Natural killer cell (primary cell): Measurements from ENCODE around the gene FAM131C. TPM values are rescaled to one million over a fixed set of nuclear protein-coding genes. Genes with fewer than 3 reads are reported as not detected.

ENCODE experiments used
- ATAC-seq, 3 donors: fragments of 150-1000 bp in 2 of 3; fragments of 200-7000 bp in 1 of 3; cut with Tn5 transposase; 1 replicate in 1 of 3; 2 replicates in 2 of 3; pipeline ENCODE4 v1.10.0; 2021; ENCODE audit warnings: mild to moderate bottlenecking in 2 of 3, moderate library complexity in 2 of 3
- DNase-seq, 2 donors: peaks; one replicate each; pipeline versions ENCODE4 v3.0.0 to v3.0.0-alpha.2; 2013 to 2021; ENCODE audit warnings: mixed read lengths in 1 of 2
- H3K27ac ChIP-seq: one replicate; pipeline ENCODE4 v1.5.1; 2013; ENCODE audit warnings: mild to moderate bottlenecking, low read length
- H3K27me3 ChIP-seq: one replicate; pipeline ENCODE4 v1.6.1; 2013; ENCODE audit warnings: low read length; ENCODE audit not compliant: control insufficient read depth, insufficient read depth
- H3K36me3 ChIP-seq: one replicate; pipeline ENCODE4 v1.6.1; 2013; ENCODE audit warnings: low read length; ENCODE audit not compliant: control insufficient read depth, insufficient read depth
- H3K4me1 ChIP-seq: one replicate; pipeline ENCODE4 v1.6.1; 2013; ENCODE audit warnings: low read length; ENCODE audit not compliant: control insufficient read depth, insufficient read depth
- H3K4me3 ChIP-seq: one replicate; pipeline ENCODE4 v1.5.1; 2013; ENCODE audit warnings: low read length
- H3K9me3 ChIP-seq: one replicate; pipeline ENCODE4 v1.6.1; 2013; ENCODE audit warnings: low read length; ENCODE audit not compliant: control insufficient read depth, insufficient read depth
- H3K27ac Mint-ChIP-seq, 2 donors: one replicate each; pipeline ENCODE4 v1.8.0; 2022; ENCODE audit warnings: mild to moderate bottlenecking in 2 of 2, mixed read lengths in 2 of 2, moderate library complexity in 1 of 2
- H3K27me3 Mint-ChIP-seq, 2 donors: one replicate each; pipeline ENCODE4 v1.8.0; 2022; ENCODE audit warnings: low read depth in 2 of 2, mixed read lengths in 2 of 2
- H3K36me3 Mint-ChIP-seq: one replicate; pipeline ENCODE4 v1.8.0; 2022; ENCODE audit warnings: mixed read lengths
- H3K4me1 Mint-ChIP-seq, 2 donors: one replicate each; pipeline ENCODE4 v1.8.0; 2022; ENCODE audit warnings: mixed read lengths in 2 of 2
- H3K4me3 Mint-ChIP-seq: one replicate; pipeline ENCODE4 v1.8.0; 2022; ENCODE audit warnings: mild to moderate bottlenecking, moderate library complexity, mixed read lengths
- H3K9me3 Mint-ChIP-seq, 2 donors: one replicate each; pipeline ENCODE4 v1.8.0; 2022; ENCODE audit warnings: mixed read lengths in 2 of 2
- CTCF ChIP-seq: fragments of 200-600 bp; IDR thresholded peaks from one replicate; pipeline ENCODE4 v1.8.0; 2022; ENCODE audit warnings: antibody characterized with exemption
- WGBS: methylation state at CpG from one replicate; pipeline ENCODE4 v1.1.7; 2013; ENCODE audit warnings: missing lambda C conversion rate; ENCODE audit not compliant: insufficient coverage; 5-methylcytosine and 5-hydroxymethylcytosine counted together
- intact Hi-C: fragments of 100-400 bp; cut with micrococcal nuclease; formaldehyde crosslinking; loops from one replicate; pipeline ENCODE4 v1.14.2; 2022
- total RNA-seq, 4 donors: library from RNA; stranded (reverse); fragments of 120-200 nt in 1 of 4; gene quantifications; one replicate each; pipeline versions ENCODE4 v1.2.3 to v1.2.4, GENCODE V29; 2013 to 2022

FAM131C gene
- total RNA-seq, 3 donors from 2014 or later (not counting 1 experiment from before 2014, with no cell fraction given), result not detected

- H3K27me3 ChIP-seq, result no peaks in the 10 kb centered on the region
- Mint-ChIP-seq H3K4me1 (peaks cover 0 to 11% of the 10 kb centered on the region in 2 donors), H3K4me3 (no peak overlapping the region), H3K27ac (no peak overlapping the region), H3K27me3 (no peaks in the 10 kb centered on the region), H3K36me3 (no peaks in the 10 kb centered on the region), H3K9me3 (no peaks in the 10 kb centered on the region)
- WGBS, result 80% methylated on average over 10 of the region's 10 CpGs
- no peaks in the 10 kb centered on the region for H3K36me3 ChIP-seq
- no peak overlapping the region for H3K4me3 ChIP-seq
- peaks cover 13% of the 10 kb centered on the region for H3K4me1 ChIP-seq
- no peaks in the 10 kb centered on the region for H3K9me3 ChIP-seq
- intact Hi-C loops, result no loop called here
- no peak for ATAC-seq
- DNase-seq, result no peak
- no peak for TF ChIP-seq CTCF
- H3K27ac ChIP-seq, result no peak overlapping the region
Measured at GRCh38 chr1:16017076-16017460, 56.4 kb downstream of the FAM131C start.

- peaks cover 16% of the 10 kb centered on the region for H3K4me1 ChIP-seq
- DNase-seq (no peak), ATAC-seq (no peak)
- Mint-ChIP-seq H3K4me3 (no peak overlapping the region), H3K27me3 (no peaks in the 10 kb centered on the region), H3K36me3 (no peaks in the 10 kb centered on the region), H3K9me3 (no peaks in the 10 kb centered on the region), H3K27ac (peak overlapping the region in 1 of 2 donors; percentile 87), H3K4me1 (peaks cover 0 to 11% of the 10 kb centered on the region in 2 donors)
- no peaks in the 10 kb centered on the region for H3K36me3 ChIP-seq
- no peaks in the 10 kb centered on the region for H3K27me3 ChIP-seq
- TF ChIP-seq CTCF, result no peak
- intact Hi-C loops, result no loop called here
- H3K27ac ChIP-seq, result no peak overlapping the region
- no peaks in the 10 kb centered on the region for H3K9me3 ChIP-seq
- no peak overlapping the region for H3K4me3 ChIP-seq
- WGBS, result 78% methylated on average over 23 of the region's 23 CpGs
Measured at GRCh38 chr1:16015960-16016901, 57.2 kb downstream of the FAM131C start.

- H3K27me3 Mint-ChIP-seq, result no peaks in the 10 kb centered on the region
- no peaks in the 10 kb centered on the region for H3K9me3 Mint-ChIP-seq
- intact Hi-C loops, result no loop called here
- H3K36me3 Mint-ChIP-seq, result no peaks in the 10 kb centered on the region
- H3K9me3 ChIP-seq, result no peaks in the 10 kb centered on the region
- peaks cover 0 to 11% of the 10 kb centered on the region in 2 donors for H3K4me1 Mint-ChIP-seq
- WGBS, result 94% methylated on average over 25 of the region's 25 CpGs
- no peak for ATAC-seq
- H3K4me3 ChIP-seq, result no peak overlapping the region
- H3K36me3 ChIP-seq, result no peaks in the 10 kb centered on the region
- peak overlapping the region in 1 of 2 donors; percentile 87 for H3K27ac Mint-ChIP-seq
- no peak for DNase-seq
- peaks cover 16% of the 10 kb centered on the region for H3K4me1 ChIP-seq
- no peak overlapping the region for H3K4me3 Mint-ChIP-seq
- no peak for TF ChIP-seq CTCF
- no peak overlapping the region for H3K27ac ChIP-seq
- H3K27me3 ChIP-seq, result no peaks in the 10 kb centered on the region
Measured at GRCh38 chr1:16015491-16015890, 58.0 kb downstream of the FAM131C start.
